Measurements from ENCODE around the gene PDE4C. TPM values are rescaled to one million over a fixed set of nuclear protein-coding genes. Genes with fewer than 3 reads are reported as not detected.

Gene PDE4C
- total and polyA plus RNA-seq, 10 of the 15 experiments (the other 5 are each of a cell fraction or from before 2014, with no cell fraction given): 0.08 to 0.73 (median 0.34) TPM

DNA sequence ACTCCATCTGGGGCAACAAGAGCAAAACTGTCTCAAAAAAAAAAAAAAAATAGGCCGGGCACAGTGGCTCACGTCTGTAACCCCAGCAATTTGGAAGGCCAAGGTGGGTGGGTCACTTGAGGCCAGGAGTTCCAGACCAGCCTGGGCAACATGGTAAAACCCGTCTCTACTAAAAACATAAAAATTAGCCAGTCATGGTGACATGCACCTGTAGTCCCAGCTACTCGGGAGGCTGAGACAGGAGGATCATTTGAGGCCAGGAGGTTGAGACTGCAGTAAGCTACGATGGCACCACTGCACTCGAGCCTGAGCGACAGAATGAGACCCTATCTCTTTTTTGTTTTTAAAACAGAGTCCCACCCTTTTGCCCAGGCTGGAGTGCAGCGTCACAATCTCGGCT is 44.1 kb upstream of the PDE4C start (continued):
- TF ChIP-seq, protein P1, sequence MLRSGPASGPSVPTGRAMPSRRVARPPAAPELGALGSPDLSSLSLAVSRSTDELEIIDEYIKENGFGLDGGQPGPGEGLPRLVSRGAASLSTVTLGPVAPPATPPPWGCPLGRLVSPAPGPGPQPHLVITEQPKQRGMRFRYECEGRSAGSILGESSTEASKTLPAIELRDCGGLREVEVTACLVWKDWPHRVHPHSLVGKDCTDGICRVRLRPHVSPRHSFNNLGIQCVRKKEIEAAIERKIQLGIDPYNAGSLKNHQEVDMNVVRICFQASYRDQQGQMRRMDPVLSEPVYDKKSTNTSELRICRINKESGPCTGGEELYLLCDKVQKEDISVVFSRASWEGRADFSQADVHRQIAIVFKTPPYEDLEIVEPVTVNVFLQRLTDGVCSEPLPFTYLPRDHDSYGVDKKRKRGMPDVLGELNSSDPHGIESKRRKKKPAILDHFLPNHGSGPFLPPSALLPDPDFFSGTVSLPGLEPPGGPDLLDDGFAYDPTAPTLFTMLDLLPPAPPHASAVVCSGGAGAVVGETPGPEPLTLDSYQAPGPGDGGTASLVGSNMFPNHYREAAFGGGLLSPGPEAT (IDR thresholded peaks at IDR 0.05; ENCODE audit: low read depth): no peak
- TF ChIP-seq FOS (IDR thresholded peaks at IDR 0.05; ENCODE audit: borderline replicate concordance, extremely low read depth, insufficient read length): no peak
- TF ChIP-seq, protein P2, sequence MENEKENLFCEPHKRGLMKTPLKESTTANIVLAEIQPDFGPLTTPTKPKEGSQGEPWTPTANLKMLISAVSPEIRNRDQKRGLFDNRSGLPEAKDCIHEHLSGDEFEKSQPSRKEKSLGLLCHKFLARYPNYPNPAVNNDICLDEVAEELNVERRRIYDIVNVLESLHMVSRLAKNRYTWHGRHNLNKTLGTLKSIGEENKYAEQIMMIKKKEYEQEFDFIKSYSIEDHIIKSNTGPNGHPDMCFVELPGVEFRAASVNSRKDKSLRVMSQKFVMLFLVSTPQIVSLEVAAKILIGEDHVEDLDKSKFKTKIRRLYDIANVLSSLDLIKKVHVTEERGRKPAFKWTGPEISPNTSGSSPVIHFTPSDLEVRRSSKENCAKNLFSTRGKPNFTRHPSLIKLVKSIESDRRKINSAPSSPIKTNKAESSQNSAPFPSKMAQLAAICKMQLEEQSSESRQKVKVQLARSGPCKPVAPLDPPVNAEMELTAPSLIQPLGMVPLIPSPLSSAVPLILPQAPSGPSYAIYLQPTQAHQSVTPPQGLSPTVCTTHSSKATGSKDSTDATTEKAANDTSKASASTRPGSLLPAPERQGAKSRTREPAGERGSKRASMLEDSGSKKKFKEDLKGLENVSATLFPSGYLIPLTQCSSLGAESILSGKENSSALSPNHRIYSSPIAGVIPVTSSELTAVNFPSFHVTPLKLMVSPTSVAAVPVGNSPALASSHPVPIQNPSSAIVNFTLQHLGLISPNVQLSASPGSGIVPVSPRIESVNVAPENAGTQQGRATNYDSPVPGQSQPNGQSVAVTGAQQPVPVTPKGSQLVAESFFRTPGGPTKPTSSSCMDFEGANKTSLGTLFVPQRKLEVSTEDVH (IDR thresholded peaks at IDR 0.05; ENCODE audit: low read depth, partially characterized antibody): no peak

DNA sequence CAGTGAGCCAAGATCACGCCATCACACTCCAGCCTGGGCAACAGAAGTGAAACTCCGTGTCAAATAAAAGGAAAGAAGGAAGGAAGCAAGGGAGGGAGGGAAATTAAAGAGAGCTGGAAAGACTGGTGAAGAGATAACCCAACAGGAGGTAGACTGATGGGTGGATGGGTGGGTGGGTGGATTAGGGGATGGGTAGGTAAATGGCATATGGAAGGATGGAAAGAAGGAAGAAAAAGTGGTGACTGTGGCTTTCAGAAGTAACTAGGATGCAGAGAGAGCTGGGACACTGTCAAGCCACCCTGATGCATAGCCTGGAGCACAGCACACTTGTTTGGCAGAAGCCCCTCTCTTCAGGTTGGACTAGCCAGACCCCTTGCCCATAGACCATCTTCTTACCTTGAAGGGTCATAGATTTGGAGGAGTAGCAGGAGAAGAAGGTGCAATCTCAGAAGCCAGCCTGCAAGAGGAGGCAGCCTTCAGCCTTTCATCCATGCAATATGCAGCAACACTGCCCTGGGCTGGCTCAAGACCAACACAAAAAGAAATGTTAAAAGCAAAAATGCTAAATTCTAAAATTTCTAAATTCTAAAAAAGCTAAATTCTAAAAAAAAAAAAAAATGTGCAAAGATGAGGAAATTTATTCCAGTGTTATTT is 43.0 kb upstream of the PDE4C start:
- Histone ChIP-seq H3K4me3 (no peak overlapping the region), H3K36me3 (ENCODE audit: control insufficient read depth in 2 of 2, insufficient read depth in 2 of 2, low read length in 1 of 2) (no peaks in the 10 kb centered on the region), H3K27ac (ENCODE audit: control insufficient read depth, insufficient read depth) (no peak overlapping the region), H3K27me3 (replicated peaks in 1 of 2; ENCODE audit: control insufficient read depth in 2 of 2, insufficient read depth in 2 of 2, low read length in 1 of 2) (no peaks in the 10 kb centered on the region), H3K4me2 (ENCODE audit: control insufficient read depth, insufficient read depth) (no peak overlapping the region), H3K4me1 (ENCODE audit: control insufficient read depth, insufficient read depth, low read length) (no peaks in the 10 kb centered on the region), H3K79me2 (ENCODE audit: control insufficient read depth, insufficient read depth, low read length) (no peaks in the 10 kb centered on the region), H3K9ac (ENCODE audit: control insufficient read depth, insufficient read depth, low read length) (no peak overlapping the region), H4K20me1 (ENCODE audit: control insufficient read depth, insufficient read depth) (no peaks in the 10 kb centered on the region), H3K9me3 (replicated peaks; ENCODE audit: control insufficient read depth, insufficient read depth, low read length) (no peaks in the 10 kb centered on the region), H2AFZ (ENCODE audit: control insufficient read depth, low read depth, low read length) (no peak overlapping the region)
- WGBS (ENCODE audit: insufficient coverage, insufficient replicate concordance, low lambda C conversion rate, missing lambda C conversion rate): 13% methylated on average over 2 of the region's 2 CpGs
- ATAC-seq (no peak), FAIRE-seq (no peak), DNase-seq (ENCODE audit: low read depth, low spot score) (no peak)
- TF ChIP-seq SMC3 (IDR thresholded peaks at IDR 0.05; ENCODE audit: borderline replicate concordance, low read length): no peak
- BruUV-seq (replicated peaks): no TSS peak
- ChIA-PET POLR2A (interaction anchor here (0.6 to 1.0 kb wide), 2 partner anchors 52 to 311 kb away, joined by 3 read pairs; no protein-coding TSS in a partner anchor), RAD21 (ENCODE audit: unreplicated experiment) (interaction anchor here (0.8 to 2.2 kb wide), 4 partner anchors 17 to 83 kb away, joined by 3 to 16 read pairs (median 3); no protein-coding TSS in a partner anchor), CTCF (interaction anchor here (0.8 to 14.1 kb wide), 8 partner anchors 10 to 156 kb away, joined by 3 to 516 read pairs (median 6); partner anchors contain the start of gene LSM4), SMC1A (ENCODE audit: uncharacterized antibody, unreplicated experiment) (interaction anchor here (1.8 to 2.6 kb wide), 2 partner anchors 10 to 60 kb away, joined by 5 to 9 read pairs; no protein-coding TSS in a partner anchor)
- in situ Hi-C loops (cut with MboI): no loop called here
- intact Hi-C loops (cut with micrococcal nuclease; ENCODE audit: unreplicated experiment): no loop called here
